ENCODE data around the gene SHROOM3. TPM values are rescaled to one million over a fixed set of nuclear protein-coding genes. Genes with fewer than 3 reads are reported as not detected.

The SHROOM3 gene
- total and polyA plus RNA-seq, 2 donors (not counting 1 experiment from before 2014, with no cell fraction given) = 0.91 to 1.5 TPM

GRCh38 chr4:76546327-76546726, 111.3 kb downstream of the SHROOM3 start:
- no peak for TF ChIP-seq CTCF (IDR thresholded peaks at IDR 0.05)
- TF ChIP-seq EZH2 (IDR thresholded peaks at IDR 0.05; ENCODE audit: borderline replicate concordance, insufficient read depth, low read depth, low read length, poor library complexity, severe bottlenecking) = no peak
- Histone ChIP-seq H3K9ac (ENCODE audit: low read length) (no peak overlapping the region), H3K27ac (ENCODE audit: low read length in 2 of 2) (no peak overlapping the region), H3K36me3 (replicated peaks in 1 of 2; ENCODE audit: control extremely low read depth in 1 of 2, control insufficient read depth in 1 of 2, extremely low read depth in 1 of 2, insufficient read depth in 2 of 2, low read length in 1 of 2) (no peaks in the 10 kb centered on the region), H3K4me1 (ENCODE audit: control insufficient read depth in 2 of 2, insufficient read depth in 2 of 2, low read length in 2 of 2) (peaks cover 12 to 21% of the 10 kb centered on the region in 2 donors), H3K9me3 (ENCODE audit: control extremely low read depth in 1 of 3, control insufficient read depth in 2 of 3, insufficient read depth in 1 of 3, low read length in 2 of 3) (no peaks in the 10 kb centered on the region), H3K27me3 (replicated peaks in 1 of 4; ENCODE audit: control extremely low read depth in 1 of 4, control insufficient read depth in 3 of 4, insufficient read depth in 4 of 4, low read length in 3 of 4) (no peaks in the 10 kb centered on the region), H2AFZ (ENCODE audit: insufficient read depth, low read depth, low read length, poor library complexity, severe bottlenecking) (no peak overlapping the region), H3K4me3 (ENCODE audit: control extremely low read depth in 1 of 5, extremely low read depth in 1 of 5, insufficient read depth in 1 of 5, low read depth in 2 of 5, low read length in 4 of 5) (no peak overlapping the region), H3K4me2 (replicated peaks; ENCODE audit: low read depth, low read length, poor library complexity, severe bottlenecking) (no peak overlapping the region), H4K20me1 (ENCODE audit: control insufficient read depth, insufficient read depth, low read length, poor library complexity, severe bottlenecking) (no peaks in the 10 kb centered on the region), H3K79me2 (ENCODE audit: control insufficient read depth, insufficient read depth, low read length) (no peaks in the 10 kb centered on the region)
- WGBS (ENCODE audit: insufficient coverage) = no CpG with 5 or more reads among the region's 4 CpGs
- DNase-seq (no peak), ATAC-seq (ENCODE audit: low read depth) (no peak)
- Mint-ChIP-seq H3K9me3 (ENCODE audit: insufficient read depth) (peaks cover 3% of the 10 kb centered on the region), H3K4me3 (no peak overlapping the region), H3K27ac (no peak overlapping the region), H3K4me1 (peaks cover 17% of the 10 kb centered on the region), H3K27me3 (peaks cover 4% of the 10 kb centered on the region)
- ChIA-PET POLR2A (no interaction called here), CTCF (no interaction called here)
- intact Hi-C loops (cut with micrococcal nuclease) = no loop called here

- ChIA-PET CTCF (no interaction called here), POLR2A (no interaction called here)
- Histone ChIP-seq H3K79me2 (ENCODE audit: control insufficient read depth, insufficient read depth, low read length) (no peaks in the 10 kb centered on the region), H3K27me3 (replicated peaks in 1 of 4; ENCODE audit: control extremely low read depth in 1 of 4, control insufficient read depth in 3 of 4, insufficient read depth in 4 of 4, low read length in 3 of 4) (no peaks in the 10 kb centered on the region), H3K36me3 (replicated peaks in 1 of 2; ENCODE audit: control extremely low read depth in 1 of 2, control insufficient read depth in 1 of 2, extremely low read depth in 1 of 2, insufficient read depth in 2 of 2, low read length in 1 of 2) (no peaks in the 10 kb centered on the region), H3K4me3 (ENCODE audit: control extremely low read depth in 1 of 5, extremely low read depth in 1 of 5, insufficient read depth in 1 of 5, low read depth in 2 of 5, low read length in 4 of 5) (no peak overlapping the region), H4K20me1 (ENCODE audit: control insufficient read depth, insufficient read depth, low read length, poor library complexity, severe bottlenecking) (no peaks in the 10 kb centered on the region), H2AFZ (ENCODE audit: insufficient read depth, low read depth, low read length, poor library complexity, severe bottlenecking) (no peak overlapping the region), H3K4me1 (ENCODE audit: control insufficient read depth in 2 of 2, insufficient read depth in 2 of 2, low read length in 2 of 2) (peaks cover 12 to 21% of the 10 kb centered on the region in 2 donors), H3K27ac (ENCODE audit: low read length in 2 of 2) (no peak overlapping the region), H3K9ac (ENCODE audit: low read length) (no peak overlapping the region), H3K4me2 (replicated peaks; ENCODE audit: low read depth, low read length, poor library complexity, severe bottlenecking) (no peak overlapping the region), H3K9me3 (ENCODE audit: control extremely low read depth in 1 of 3, control insufficient read depth in 2 of 3, insufficient read depth in 1 of 3, low read length in 2 of 3) (no peaks in the 10 kb centered on the region)
- Mint-ChIP-seq H3K27me3 (peaks cover 4% of the 10 kb centered on the region), H3K4me3 (no peak overlapping the region), H3K4me1 (peaks cover 17% of the 10 kb centered on the region), H3K27ac (no peak overlapping the region), H3K9me3 (ENCODE audit: insufficient read depth) (peaks cover 3% of the 10 kb centered on the region)
- no peak for ATAC-seq (ENCODE audit: low read depth)
- intact Hi-C loops (cut with micrococcal nuclease) = no loop called here
- DNase-seq = no peak
- no peak for TF ChIP-seq EZH2 (IDR thresholded peaks at IDR 0.05; ENCODE audit: borderline replicate concordance, insufficient read depth, low read depth, low read length, poor library complexity, severe bottlenecking)
- TF ChIP-seq CTCF (IDR thresholded peaks at IDR 0.05) = no peak
- 78% methylated on average over 9 of the region's 14 CpGs for WGBS (ENCODE audit: insufficient coverage)
Measured at GRCh38 chr4:76546759-76547742, 112.0 kb downstream of the SHROOM3 start.
